ENCODE measurements around the gene DNM3. TPM values are rescaled to one million over a fixed set of nuclear protein-coding genes. Genes with fewer than 3 reads are reported as not detected.

DNM3 gene
- total RNA-seq, 6 experiments from 2014 or later: 0.25 to 0.73 (median 0.39) TPM

GRCh38 chr1:172399756-172400721 is 558.7 kb downstream of the DNM3 start:
- Mint-ChIP-seq H3K9me3 (no peaks in the 10 kb centered on the region), H3K27me3 (ENCODE audit: insufficient read depth) (no peaks in the 10 kb centered on the region), H3K27ac (peak overlapping the region; percentile 39; the same call in 1 of the 2 replicates), H3K36me3 (ENCODE audit: low read depth) (no peaks in the 10 kb centered on the region), H3K4me3 (no peak overlapping the region; the same call in 1 of the 2 replicates), H3K4me1 (ENCODE audit: low read depth) (peaks cover 59% of the 10 kb centered on the region)
- DNase-seq: no peak
- peak; percentile 41; the same call in 1 of the 2 replicates for TF ChIP-seq CTCF (IDR thresholded peaks at IDR 0.05)

- no peak overlapping the region for H3K27ac Mint-ChIP-seq
- H3K36me3 Mint-ChIP-seq (ENCODE audit: low read depth): no peaks in the 10 kb centered on the region
- no peaks in the 10 kb centered on the region for H3K27me3 Mint-ChIP-seq (ENCODE audit: insufficient read depth)
- peaks cover 65% of the 10 kb centered on the region for H3K4me1 Mint-ChIP-seq (ENCODE audit: low read depth)
- TF ChIP-seq CTCF (IDR thresholded peaks at IDR 0.05): no peak
- H3K4me3 Mint-ChIP-seq: no peak overlapping the region; the same call in 1 of the 2 replicates
- DNase-seq: no peak
- no peaks in the 10 kb centered on the region for H3K9me3 Mint-ChIP-seq
These were observed 559.4 kb downstream of the DNM3 start for GRCh38 chr1:172400722-172401105.

- Mint-ChIP-seq H3K4me1 (ENCODE audit: low read depth) (peaks cover 72% of the 10 kb centered on the region), H3K27ac (no peak overlapping the region), H3K9me3 (no peaks in the 10 kb centered on the region), H3K4me3 (no peak overlapping the region), H3K27me3 (ENCODE audit: insufficient read depth) (no peaks in the 10 kb centered on the region), H3K36me3 (ENCODE audit: low read depth) (no peaks in the 10 kb centered on the region)
- TF ChIP-seq CTCF (IDR thresholded peaks at IDR 0.05): no peak
- DNase-seq: no peak
These were observed 560.2 kb downstream of the DNM3 start for GRCh38 chr1:172401477-172401876.

- no peak overlapping the region for H3K27ac Mint-ChIP-seq
These were observed 560.6 kb downstream of the DNM3 start for GRCh38 chr1:172401892-172402291.

More at GRCh38 chr1:172401892-172402291, 560.6 kb downstream of the DNM3 start:
- peaks cover 74% of the 10 kb centered on the region for H3K4me1 Mint-ChIP-seq (ENCODE audit: low read depth)
- no peaks in the 10 kb centered on the region for H3K36me3 Mint-ChIP-seq (ENCODE audit: low read depth)
- H3K9me3 Mint-ChIP-seq: no peaks in the 10 kb centered on the region
- no peak for DNase-seq
- TF ChIP-seq CTCF (IDR thresholded peaks at IDR 0.05): peak; percentile 36
- H3K27me3 Mint-ChIP-seq (ENCODE audit: insufficient read depth): no peaks in the 10 kb centered on the region
- H3K4me3 Mint-ChIP-seq: no peak overlapping the region

Measured in HFFc6 (cell line).